K562 (cell line): ENCODE data around the gene MOB1A. TPM values are rescaled to one million over a fixed set of nuclear protein-coding genes. Genes with fewer than 3 reads are reported as not detected.

Experiments used
- BCLAF1 ChIP-seq, 2 experiments: fragments of 450-650 bp in 1 of 2; IDR thresholded peaks; 2 replicates each; pipeline ENCODE4 v1.6.1; 2011 to 2017; ENCODE audit warnings: low read depth in 2 of 2, antibody characterized with exemption in 1 of 2, borderline replicate concordance in 1 of 2, low read length in 1 of 2, mild to moderate bottlenecking in 1 of 2, mixed read lengths in 1 of 2; ENCODE audit not compliant: control insufficient read depth in 1 of 2
- CBFA2T3 ChIP-seq: fragments of 450-650 bp; IDR thresholded peaks from 2 replicates; pipeline ENCODE4 v1.6.1; 2017
- CREM ChIP-seq: IDR thresholded peaks from 2 replicates; pipeline ENCODE4 v1.6.1; 2014; ENCODE audit warnings: antibody characterized with exemption, low read depth
- DEAF1 ChIP-seq: fragments of 450-650 bp; formaldehyde crosslinking; IDR thresholded peaks from 2 replicates; pipeline ENCODE4 v1.4.0; 2020; ENCODE audit warnings: mild to moderate bottlenecking, moderate library complexity
- EGR1 ChIP-seq: fragments of 450-650 bp; conservative IDR thresholded peaks from 2 replicates; pipeline ENCODE4 v1.6.1; 2017; ENCODE audit warnings: mild to moderate bottlenecking
- KAT8 ChIP-seq: fragments of 450-650 bp; IDR thresholded peaks from 2 replicates; pipeline ENCODE4 v1.6.1; 2016; ENCODE audit warnings: low read depth, mild to moderate bottlenecking
- KLF6 ChIP-seq: fragments of 250-450 bp; sonication (Bioruptor Pico); IDR thresholded peaks from 2 replicates; pipeline ENCODE4 v1.4.0; 2020; ENCODE audit warnings: mild to moderate bottlenecking, moderate library complexity, borderline replicate concordance
- MCM2 ChIP-seq: fragments of 450-650 bp; IDR thresholded peaks from 2 replicates; pipeline ENCODE4 v1.6.1; 2017; ENCODE audit warnings: low read depth, mild to moderate bottlenecking
- MTF1 ChIP-seq: fragments of 250-450 bp; sonication (Bioruptor Pico); IDR thresholded peaks from 2 replicates; pipeline ENCODE4 v1.9.0; 2021; ENCODE audit warnings: moderate library complexity, mild to moderate bottlenecking, inconsistent platforms, borderline replicate concordance
- NEUROD1 ChIP-seq: fragments of 150-350 bp; IDR thresholded peaks from 2 replicates; pipeline ENCODE4 v1.6.1; 2014; ENCODE audit warnings: borderline replicate concordance, low read length, low read depth; ENCODE audit not compliant: partially characterized antibody
- POLR2AphosphoS5 ChIP-seq: IDR thresholded peaks from 2 replicates; pipeline ENCODE4 v1.6.1; 2011; ENCODE audit warnings: mild to moderate bottlenecking, low read depth, low read length, moderate library complexity; ENCODE audit not compliant: control insufficient read depth, insufficient read depth
- THRB ChIP-seq: fragments of 450-650 bp; formaldehyde crosslinking; conservative IDR thresholded peaks from 2 replicates; pipeline ENCODE4 v1.4.0; 2022; ENCODE audit warnings: mild to moderate bottlenecking, missing genetic modification characterization
- ZBTB2 ChIP-seq: fragments of 450-650 bp; IDR thresholded peaks from 2 replicates; pipeline ENCODE4 v1.6.1; 2016; ENCODE audit warnings: antibody characterized with exemption
- ZBTB43 ChIP-seq: sonication (generic); formaldehyde crosslinking; IDR thresholded peaks from 2 replicates; pipeline ENCODE4 v1.8.0; 2023; ENCODE audit warnings: mild to moderate bottlenecking, missing genetic modification reagents
- ZNF639 ChIP-seq, 2 experiments: fragments of 200-800 bp in 1 of 2; sonication (Bioruptor generic) in 1 of 2; sonication (generic) in 1 of 2; formaldehyde crosslinking in 1 of 2; IDR thresholded peaks in 1 of 2; conservative IDR thresholded peaks in 1 of 2; 2 replicates each; pipeline versions ENCODE4 v1.5.0 to v1.6.1; 2016 to 2020; ENCODE audit warnings: missing compliant biosample characterization in 1 of 2, missing genetic modification characterization in 1 of 2, missing genetic modification reagents in 1 of 2
- polyA plus RNA-seq, 8 experiments: library from polyadenylated mRNA; depleted of rRNA in 4 of 8; stranded (reverse) in 5 of 8; unstranded in 3 of 8; fragments of >200 nt; fragmentation: Nextera tagmentation in 2 of 8; fragmentation: Illumina TruSeq in 1 of 8; extraction: Ambion mirVana in 2 of 8; extraction: Trizol in 1 of 8; gene quantifications; 2 replicates each; pipeline versions ENCODE4 v1.2.1 to v1.2.3, GENCODE V29; 2011 to 2014; ENCODE audit warnings: inconsistent platforms in 1 of 8, missing spikeins in 1 of 8
- total RNA-seq, 7 experiments: library from RNA; depleted of rRNA in 6 of 7; stranded (reverse); fragments of >200 nt in 6 of 7; fragmentation: Illumina TruSeq in 2 of 7; extraction: Trizol in 2 of 7; gene quantifications; 2 replicates each; pipeline versions ENCODE4 v1.2.1 to v1.2.3, GENCODE V29; 2011 to 2021; ENCODE audit warnings: low replicate concordance in 1 of 7

The MOB1A gene
- total and polyA plus RNA-seq, 9 of the 15 experiments (the other 6 are each of a cell fraction or from before 2014, with no cell fraction given) = 24.8 to 100 (median 60.2) TPM

- TF ChIP-seq CBFA2T3 (peak; percentile 22; the same call in 1 of the 2 replicates), KAT8 (no peak), DEAF1 (CRISPR knock-in tag) (0 out of 2 replicates have a peak, but pooled peaks have one; percentile 4), POLR2AphosphoS5 (peak; percentile 83), CREM (peak; percentile 31; the same call in 1 of the 2 replicates), KLF6 (CRISPR knock-in tag) (no peak), ZNF639 (CRISPR knock-in tag; conservative IDR thresholded peaks at IDR 0.05 in 1 of 2, IDR thresholded peaks at IDR 0.05 in 1 of 2) (no peak), NEUROD1 (peak; percentile 41), THRB (CRISPR knock-in tag) (no peak), ZBTB43 (no peak), EGR1 (peak; percentile 95), MTF1 (no peak), ZBTB2 (no peak), BCLAF1 (IDR thresholded peaks at IDR 0.05; ENCODE audit: borderline replicate concordance in 1 of 2, control insufficient read depth in 1 of 2, low read depth in 2 of 2, low read length in 1 of 2) (0 out of 4 replicates have a peak, but pooled peaks of 1 of the 2 experiments have one; percentile 16), MCM2 (no peak)
Measured at GRCh38 chr2:74178211-74179062, at the start of gene MOB1A (continued).
